Heart left ventricle (tissue), 13 donors: ENCODE results near the gene PDE6C.

ENCODE experiments used
- CTCF ChIP-seq, 12 donors: fragments of 200-600 bp; sonication (generic) in 4 of 12; IDR thresholded peaks; one replicate each; pipeline versions ENCODE4 v1.5.0 to v1.8.0; 2018 to 2022; ENCODE audit warnings: antibody characterized with exemption in 12 of 12, mild to moderate bottlenecking in 5 of 12
- POLR2A ChIP-seq, 2 donors: fragments of 450-650 bp; IDR thresholded peaks; one replicate each; pipeline ENCODE4 v1.6.1; 2017; ENCODE audit warnings: antibody characterized with exemption in 2 of 2, mild to moderate bottlenecking in 2 of 2, moderate library complexity in 2 of 2
- donor health status: ischemic (EF 13 %, LVEDD 7.1; RV severe dilation, severe dysfunction).
- donor health status: DM: no; HTN: yes; CAD: no.
- donor health status: DM: no; HTN: no; CAD: no.
- donor health status: ischemic (EF 25% LVEDD 6.9; RV normal size, moderate dysfunction).
- donor health status: ischemic (EF 25% LVEDD 5.7; RV mildly dilated, moderate dysfunction).
- donor health status: ischemic (EF 35%, LVEDD 5.7; RV mildly dilated, moderate dysfunction).
- donor health status: nonischemic (EF 11% LVEDD 7.7; RV severe dilation, severe dysfunction).
- donor health status: DM: yes; HTN: yes; CAD: no.
- donor health status: PGD.
- donor health status: ischemic (EF 29% LVEDD 5.4; RV normal size, mild dysfunction).
- donor health status: nonischemic (EF 23%, LVEDD 6.1; RV moderate dilation, normal function).

GRCh38 chr10:93608421-93608820 lies 3.9 kb upstream of the PDE6C start:
- TF ChIP-seq CTCF (IDR thresholded peaks at IDR 0.05) = no peak
- no peak for TF ChIP-seq POLR2A (IDR thresholded peaks at IDR 0.05)
